HG03045 (cell line): ENCODE results near the gene ZSCAN9.
A peak's percentile ranks its signal among the peaks of the same experiment; 100 is the strongest.

Experiments used
- ATAC-seq: cut with Tn5 transposase; IDR thresholded peaks from one replicate; pipeline ENCODE4 v1.9.1; 2021; ENCODE audit warnings: mild to moderate bottlenecking, moderate library complexity; ENCODE audit not compliant: unreplicated experiment

The ZSCAN9 gene

DNA sequence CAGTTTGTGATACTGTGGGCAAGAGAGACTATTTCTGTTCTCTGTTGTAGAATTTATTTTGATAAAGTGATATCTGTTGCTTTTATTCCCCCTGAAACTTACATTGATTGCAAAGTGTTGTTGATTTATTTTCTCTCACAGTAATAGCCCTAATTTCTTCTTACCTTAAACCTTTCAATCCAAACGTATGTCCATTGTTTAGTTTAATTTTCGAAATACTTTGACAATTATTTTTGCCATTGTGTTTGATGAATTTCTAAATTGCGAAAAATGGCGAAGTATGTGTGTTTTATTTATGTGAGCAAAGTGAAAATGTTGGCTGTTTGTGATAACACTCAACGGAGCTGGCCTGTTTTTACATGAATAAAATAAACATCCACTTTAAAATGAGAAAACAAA lies 41.5 kb downstream of the ZSCAN9 start:
- ATAC-seq = no peak

DNA sequence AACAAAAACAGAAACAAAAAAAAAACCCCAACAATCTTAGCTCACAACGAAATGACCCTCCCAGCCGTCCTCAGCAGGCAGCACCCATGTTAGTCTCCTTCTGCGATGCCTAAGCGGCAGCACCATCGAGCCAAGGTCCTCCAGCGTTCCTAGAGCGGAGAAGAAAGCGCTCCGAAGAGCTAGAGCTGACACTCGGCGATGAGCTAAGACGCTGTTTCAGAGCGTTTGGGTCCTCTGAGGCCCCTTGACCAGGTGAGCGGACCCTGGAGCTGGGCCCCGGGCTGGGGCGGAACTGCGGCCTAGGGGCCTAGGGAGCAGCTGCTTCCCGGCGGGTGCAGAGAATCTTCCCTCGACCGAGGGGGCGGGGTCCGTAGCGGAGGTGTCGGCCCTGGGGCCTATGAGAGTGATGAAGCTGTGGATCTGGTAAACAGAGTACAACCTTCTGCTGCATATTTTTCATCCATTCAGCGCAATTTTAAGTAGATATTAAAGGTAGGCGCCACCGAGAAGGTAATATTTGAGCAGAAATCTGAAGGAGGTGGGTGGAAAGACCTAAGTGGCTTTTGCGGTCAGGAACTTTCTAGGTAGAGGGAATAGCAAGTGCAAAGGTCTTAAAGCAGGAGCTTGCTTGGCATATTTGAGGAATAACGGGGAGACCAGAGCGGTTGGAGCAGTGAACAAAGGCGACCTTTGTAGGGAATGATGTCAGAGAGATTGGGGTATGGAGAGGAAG lies 42.1 kb downstream of the ZSCAN9 start, which contains the start of gene ZSCAN26:
TSS of gene ZSCAN26 (plus strand) at position 182 of the 733 bp plus-strand sequence. CDS start 4,777 bp downstream, outside the sequence.
- ATAC-seq = peak; percentile 89

DNA sequence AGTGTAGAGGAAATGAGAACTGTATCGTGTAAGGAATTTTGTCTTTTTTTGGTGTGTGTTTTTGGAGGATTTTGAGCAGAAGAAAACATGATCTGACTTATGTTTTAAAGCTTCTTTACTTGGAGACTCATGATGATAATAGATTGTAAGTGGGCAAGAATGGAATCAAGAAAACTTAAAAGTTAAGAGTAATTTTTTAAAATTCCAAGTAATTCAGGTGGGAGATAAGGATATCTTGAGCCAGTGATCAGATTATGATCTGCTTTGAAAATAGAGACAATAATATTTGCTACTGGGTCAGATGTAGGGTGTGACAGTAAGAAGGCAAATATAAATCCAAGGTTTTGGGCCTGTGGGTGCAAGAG lies 42.6 kb downstream of the ZSCAN9 start:
- ATAC-seq = no peak

DNA sequence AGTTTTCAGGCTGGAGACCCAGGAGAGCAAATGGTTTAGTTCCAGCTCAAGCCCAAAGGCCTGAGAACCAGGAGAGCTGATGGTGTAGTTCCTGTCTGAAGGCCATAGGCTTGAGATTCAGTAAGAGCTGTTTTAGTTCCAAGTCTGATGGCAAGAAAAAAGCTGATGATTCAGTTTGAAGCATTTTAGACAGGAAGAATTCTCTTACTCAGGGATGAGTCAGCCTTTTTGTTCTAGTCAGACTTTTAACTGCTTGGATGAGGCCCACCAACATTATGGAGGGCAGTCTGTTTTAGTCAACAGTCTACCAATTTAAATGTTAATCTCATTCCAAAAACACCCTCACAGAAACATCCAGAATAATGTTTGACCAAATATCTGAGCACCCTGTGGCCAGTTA lies 44.4 kb downstream of the ZSCAN9 start:
- ATAC-seq = no peak

DNA sequence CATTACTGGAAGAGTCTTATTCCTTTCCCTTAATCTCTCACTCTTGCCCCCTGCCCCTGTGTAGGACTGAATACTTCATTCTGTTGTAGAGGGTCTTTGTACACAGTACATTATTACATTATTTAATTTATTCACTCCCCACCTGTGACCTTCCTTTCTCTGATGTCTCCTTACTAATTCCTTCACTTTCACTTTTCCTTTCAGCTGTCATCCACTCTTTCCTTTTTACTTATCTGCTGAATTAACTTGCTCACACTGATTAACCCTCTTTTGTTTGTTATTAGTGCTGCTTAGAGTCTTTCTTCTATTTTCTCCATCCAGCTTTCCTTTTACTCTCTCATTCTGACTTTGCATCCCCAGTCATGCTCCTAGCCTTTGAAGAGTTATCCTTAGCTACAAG lies 49.8 kb downstream of the ZSCAN9 start:
- no peak for ATAC-seq

DNA sequence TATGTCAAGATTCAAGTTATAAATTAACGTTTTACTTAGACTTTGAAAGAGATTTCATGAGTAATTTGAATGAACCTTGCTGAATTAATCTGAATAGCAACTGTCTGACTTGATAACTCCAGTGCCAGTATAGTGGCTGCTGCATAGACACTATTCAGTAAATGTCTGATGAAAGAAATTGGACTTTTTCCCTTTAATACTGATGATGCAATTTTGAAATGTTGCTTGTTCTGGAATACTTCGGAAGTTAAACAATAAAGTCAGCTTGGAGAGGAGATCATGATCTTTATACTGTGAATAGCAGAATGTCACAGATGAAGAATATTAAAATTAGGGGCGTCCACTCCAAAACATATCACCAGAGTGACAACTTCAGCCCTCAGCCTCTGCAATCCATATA lies 52.7 kb downstream of the ZSCAN9 start:
- ATAC-seq = no peak

DNA sequence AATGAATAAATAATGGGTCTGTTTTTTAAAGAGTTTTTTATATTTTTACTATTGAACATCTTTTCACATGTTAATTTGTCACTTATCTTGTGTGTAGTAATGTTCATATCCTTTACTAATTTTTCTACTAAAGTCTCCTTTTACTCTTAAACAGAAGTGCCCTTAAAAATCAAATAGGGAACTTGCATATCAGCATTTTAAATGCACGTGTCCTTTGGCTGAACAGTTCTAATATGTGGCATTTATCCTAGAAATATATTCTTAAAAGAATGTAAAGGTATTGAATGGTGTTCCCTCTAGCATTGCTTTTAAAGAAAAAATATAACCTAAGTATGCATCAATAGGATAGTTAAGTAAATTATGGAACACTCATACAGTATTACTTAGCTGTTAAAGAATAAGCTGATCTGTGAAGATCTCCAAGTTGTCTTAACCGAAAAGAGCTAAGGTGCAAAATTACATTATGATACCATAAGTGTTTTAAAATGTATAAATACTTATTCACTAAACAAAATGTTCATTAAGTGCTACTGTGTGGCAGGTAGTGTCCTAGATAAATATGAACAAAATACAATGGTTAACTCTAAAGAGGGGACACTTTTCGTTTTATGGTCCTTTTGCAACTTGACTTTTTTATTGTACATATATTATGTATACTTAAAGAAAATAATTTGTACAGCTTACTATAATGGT lies 55.7 kb downstream of the ZSCAN9 start:
- ATAC-seq = no peak

DNA sequence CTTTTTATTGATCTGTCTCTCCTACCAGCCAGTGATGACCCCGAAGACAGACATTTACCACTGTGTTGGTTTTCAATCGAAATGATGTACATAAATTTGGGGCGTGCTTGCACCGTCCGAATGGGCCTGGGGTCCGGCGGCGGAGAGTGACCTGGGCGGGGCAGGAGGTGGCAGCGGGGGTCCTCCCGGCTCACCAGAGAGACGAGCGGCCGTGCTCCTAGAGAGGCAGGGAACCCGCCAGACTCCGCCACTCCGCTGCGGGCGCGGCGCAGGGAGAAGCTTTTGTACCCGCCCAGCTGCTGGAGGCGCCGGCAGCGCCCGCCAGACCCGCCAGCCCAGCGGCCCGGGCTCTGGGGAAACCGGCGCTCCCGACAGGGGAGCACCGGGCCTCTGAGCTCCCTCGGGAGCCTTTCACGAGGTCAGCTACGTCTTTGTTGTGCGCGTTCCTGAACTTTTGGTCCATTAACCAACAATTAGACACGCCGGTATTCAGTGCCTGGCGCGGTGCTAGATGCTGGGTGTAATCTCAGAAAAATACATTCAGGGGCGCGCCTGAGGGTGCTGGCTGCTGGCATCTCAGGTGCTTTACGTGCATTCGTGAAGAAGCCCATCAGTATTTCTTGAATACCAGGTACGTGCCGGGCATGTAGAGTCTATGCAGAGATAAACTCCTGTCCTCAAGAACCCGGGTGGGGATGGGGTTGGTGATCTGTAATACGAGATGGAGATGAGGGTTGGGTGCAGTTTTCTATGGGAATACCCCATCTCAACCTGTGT lies 56.4 kb downstream of the ZSCAN9 start, which contains the start of gene PGBD1:
TSS of gene PGBD1 (plus strand) at position 285 of the 777 bp plus-strand sequence. CDS start 2,242 bp downstream, outside the sequence.
- ATAC-seq = peak; percentile 86

DNA sequence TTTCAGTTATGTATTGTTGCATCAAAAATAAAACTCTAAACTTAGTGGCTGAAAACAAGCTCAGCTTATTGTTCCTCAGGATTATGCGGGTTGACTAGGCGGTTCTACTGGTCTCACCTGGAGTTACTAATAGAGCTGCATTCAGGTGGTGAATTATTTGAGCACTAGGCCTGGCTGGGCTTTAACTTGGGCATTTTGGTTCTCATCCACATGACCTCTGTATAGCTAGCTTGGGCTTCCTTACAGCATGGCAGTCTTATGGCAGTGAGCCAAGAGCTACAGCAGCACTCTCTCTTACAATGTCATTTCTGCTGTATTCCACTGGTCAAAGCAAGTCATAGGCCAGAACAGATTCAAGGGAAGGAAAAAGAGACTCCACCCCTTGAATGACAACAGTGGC lies 57.9 kb downstream of the ZSCAN9 start:
- ATAC-seq = no peak
